Colon (tissue), 2 donors: ENCODE measurements around the gene CHMP2B.

ENCODE experiments used
- FAIRE-seq: peaks from 2 replicates; lab custom pipeline; 2012; peaks lifted over from hg19 to GRCh38; lab: Jason Lieb, UNC
- donor health status: control.
- donor health status: control.

CHMP2B gene, protein sequence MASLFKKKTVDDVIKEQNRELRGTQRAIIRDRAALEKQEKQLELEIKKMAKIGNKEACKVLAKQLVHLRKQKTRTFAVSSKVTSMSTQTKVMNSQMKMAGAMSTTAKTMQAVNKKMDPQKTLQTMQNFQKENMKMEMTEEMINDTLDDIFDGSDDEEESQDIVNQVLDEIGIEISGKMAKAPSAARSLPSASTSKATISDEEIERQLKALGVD

GRCh38 chr3:87227104-87227834, at the start of gene CHMP2B:
TSS of gene CHMP2B (plus strand) at chr3:87227309. CDS start at chr3:87227523, 214 bp downstream.
- no peak for FAIRE-seq

- no peak for FAIRE-seq
Measured at GRCh38 chr3:87179642-87180041, 47.5 kb upstream of the CHMP2B start.

DNA sequence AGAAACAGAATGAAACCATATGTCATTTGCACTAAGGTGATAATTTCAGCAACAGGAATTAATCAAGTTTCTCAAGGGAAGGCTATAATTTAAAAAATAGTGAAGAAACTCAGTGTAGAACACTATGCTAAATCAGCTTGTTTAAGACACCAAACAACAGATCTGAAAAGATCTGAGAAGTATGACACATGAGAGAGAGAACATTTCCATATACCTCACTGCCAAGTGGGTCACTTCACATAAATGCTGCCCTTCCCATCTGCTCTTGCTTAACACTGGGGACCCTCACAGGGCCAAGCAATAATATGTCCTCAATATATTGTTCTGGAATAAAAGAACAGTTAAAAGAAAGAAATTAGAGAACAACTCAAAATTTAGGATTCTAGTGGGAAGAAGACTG, 45.6 kb upstream of the CHMP2B start:
- no peak for FAIRE-seq

- no peak for FAIRE-seq
Measured at GRCh38 chr3:87182023-87182422, 45.1 kb upstream of the CHMP2B start.

GRCh38 chr3:87186608-87187159, 40.4 kb upstream of the CHMP2B start:
- FAIRE-seq: no peak

GRCh38 chr3:87191175-87191574, 35.9 kb upstream of the CHMP2B start:
- FAIRE-seq: no peak

GRCh38 chr3:87191641-87192040, 35.5 kb upstream of the CHMP2B start:
- no peak for FAIRE-seq

DNA sequence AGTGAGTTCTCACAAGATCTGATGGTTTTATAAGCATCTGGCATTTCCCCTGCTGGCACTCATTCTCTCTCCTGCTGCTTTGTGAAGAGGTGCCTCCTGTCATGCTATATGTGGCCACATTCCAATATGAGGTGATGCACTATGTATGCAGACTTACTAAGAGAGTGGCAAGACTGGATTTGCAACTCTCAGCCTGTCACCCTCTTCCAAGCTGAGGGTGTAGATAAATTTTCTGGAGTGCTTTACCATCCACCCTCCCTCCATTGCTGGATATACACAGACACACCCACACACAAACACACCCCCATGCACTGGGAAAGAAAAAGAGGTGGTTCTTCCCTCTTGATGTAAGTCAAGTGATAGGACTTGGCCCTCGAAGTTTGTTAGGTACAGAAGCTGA, 30.2 kb upstream of the CHMP2B start:
- FAIRE-seq: no peak

- FAIRE-seq: no peak
Measured at GRCh38 chr3:87197531-87197930, 29.6 kb upstream of the CHMP2B start.

- no peak for FAIRE-seq
Measured at GRCh38 chr3:87198774-87199173, 28.3 kb upstream of the CHMP2B start.

GRCh38 chr3:87199628-87200027, 27.5 kb upstream of the CHMP2B start:
- FAIRE-seq: no peak

GRCh38 chr3:87200060-87200647, 27.0 kb upstream of the CHMP2B start:
- no peak for FAIRE-seq

- no peak for FAIRE-seq
Measured at GRCh38 chr3:87201727-87202126, 25.4 kb upstream of the CHMP2B start.

DNA sequence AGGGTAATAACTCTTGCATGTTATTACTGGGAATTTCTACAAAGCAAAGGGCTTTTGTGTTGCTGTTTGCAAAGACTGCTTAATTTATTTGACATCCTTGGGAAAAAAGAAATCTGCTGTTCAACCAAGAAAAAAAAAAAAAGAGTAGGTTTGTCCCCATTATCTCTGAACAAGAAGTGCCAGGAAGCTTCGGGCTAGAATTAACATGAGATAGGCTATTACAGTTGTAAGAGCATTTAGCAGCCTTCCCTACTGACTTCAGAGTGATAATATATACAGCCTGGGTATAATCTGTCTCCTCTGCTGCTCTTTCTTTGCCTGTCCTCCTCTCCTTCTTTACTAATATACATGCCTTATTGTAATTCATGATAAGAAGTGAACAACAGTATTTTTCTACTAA, 23.3 kb upstream of the CHMP2B start:
- no peak for FAIRE-seq

- peak; percentile 62 for FAIRE-seq
Measured at GRCh38 chr3:87206070-87206469, 21.0 kb upstream of the CHMP2B start.

DNA sequence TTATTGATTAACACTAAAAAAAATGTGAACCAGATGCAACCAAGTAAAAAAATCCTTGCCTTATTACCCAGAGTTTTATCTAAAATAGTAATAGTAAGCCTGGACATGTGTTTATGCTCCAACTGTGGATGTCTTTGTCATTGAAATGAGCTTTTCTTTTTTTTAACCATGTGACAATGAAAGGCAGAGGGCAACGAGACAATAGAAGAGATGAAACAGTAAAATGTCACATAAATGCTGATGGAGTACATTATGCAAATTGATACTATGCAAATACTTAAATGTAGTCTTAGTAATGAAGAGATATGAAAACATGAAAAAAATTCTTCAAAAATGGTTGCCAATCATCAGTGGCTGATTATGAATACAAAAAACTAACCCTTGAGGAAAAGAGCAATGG, 20.5 kb upstream of the CHMP2B start:
- no peak for FAIRE-seq

DNA sequence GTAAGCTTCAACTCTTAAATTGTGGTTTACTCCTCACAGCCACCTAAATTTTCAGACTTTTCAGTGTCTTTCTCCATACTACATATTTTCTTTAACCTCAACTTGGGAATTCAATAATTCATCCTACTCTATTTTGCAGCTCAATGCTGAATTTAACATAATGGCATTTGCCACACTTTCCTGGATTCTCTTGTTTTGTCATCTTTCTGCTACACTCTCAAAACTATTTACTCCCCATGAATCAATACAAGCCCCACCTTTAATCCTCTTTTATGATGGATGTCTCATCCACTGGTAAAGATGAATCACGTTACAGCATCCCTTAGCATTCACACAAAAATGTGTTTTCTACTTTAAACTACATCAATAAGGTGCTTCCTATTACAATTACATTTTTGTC, 19.6 kb upstream of the CHMP2B start:
- FAIRE-seq: no peak

- FAIRE-seq: no peak
Measured at GRCh38 chr3:87209111-87209510, 18.0 kb upstream of the CHMP2B start.

DNA sequence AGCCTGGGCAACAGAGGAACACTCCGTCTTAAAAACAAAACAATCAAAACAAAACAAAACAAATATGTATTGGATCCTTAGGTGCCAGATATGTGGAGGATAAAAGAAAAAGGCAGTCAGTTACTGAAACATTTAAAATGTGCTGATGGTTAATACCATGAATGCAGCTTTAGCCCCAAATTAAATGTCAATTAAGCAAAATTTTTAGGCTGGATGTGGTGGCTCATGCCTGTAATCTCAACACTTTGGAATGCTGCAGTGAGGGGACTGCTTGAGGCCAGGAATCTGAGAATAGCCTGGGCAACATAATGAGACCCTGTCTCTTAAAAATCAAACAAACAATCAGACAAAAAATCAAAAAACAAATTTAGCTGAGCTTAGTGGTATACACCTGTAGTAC, 8.5 kb upstream of the CHMP2B start:
- FAIRE-seq: no peak

DNA sequence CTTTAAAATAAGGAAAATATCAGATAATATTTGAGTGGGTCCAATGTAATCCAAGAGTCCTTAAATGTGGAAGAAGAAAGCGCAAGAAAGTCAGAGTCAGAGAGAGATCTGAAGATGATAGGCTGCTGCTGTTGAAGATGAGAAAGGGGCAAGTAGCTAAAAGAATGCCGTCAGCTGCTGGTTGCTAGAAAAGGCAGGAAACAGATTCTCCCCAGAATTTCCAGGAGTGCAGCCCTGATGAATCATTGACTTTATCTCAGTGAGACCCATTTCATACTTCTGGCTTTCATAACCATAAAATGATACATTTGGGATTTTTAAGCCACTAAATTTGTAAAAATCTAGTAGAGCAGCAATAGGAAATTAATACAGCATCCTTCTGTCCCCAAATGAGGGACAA, 7.5 kb upstream of the CHMP2B start:
- FAIRE-seq: no peak

DNA sequence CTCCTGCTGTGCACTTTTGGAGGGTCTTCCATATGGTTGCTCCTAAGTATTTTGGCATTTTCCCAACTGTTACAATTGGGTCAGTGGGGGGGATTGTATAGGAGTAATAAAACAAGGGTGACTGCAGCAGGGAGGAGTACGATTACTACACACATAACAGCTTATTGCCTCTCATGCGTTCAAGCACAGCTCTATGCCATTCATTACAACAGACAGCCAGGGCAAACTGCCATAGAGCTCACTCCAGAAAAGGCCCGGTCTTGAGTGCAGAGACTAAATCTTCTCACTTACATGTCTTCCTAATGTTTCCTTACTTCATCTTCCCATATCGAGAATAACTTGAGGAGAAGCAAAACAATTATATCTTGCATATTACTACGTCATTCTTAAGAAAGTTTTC, 1.4 kb upstream of the CHMP2B start:
- no peak for FAIRE-seq

- FAIRE-seq: no peak
Measured at GRCh38 chr3:87227835-87228144, 681 bp downstream of the CHMP2B start.

DNA sequence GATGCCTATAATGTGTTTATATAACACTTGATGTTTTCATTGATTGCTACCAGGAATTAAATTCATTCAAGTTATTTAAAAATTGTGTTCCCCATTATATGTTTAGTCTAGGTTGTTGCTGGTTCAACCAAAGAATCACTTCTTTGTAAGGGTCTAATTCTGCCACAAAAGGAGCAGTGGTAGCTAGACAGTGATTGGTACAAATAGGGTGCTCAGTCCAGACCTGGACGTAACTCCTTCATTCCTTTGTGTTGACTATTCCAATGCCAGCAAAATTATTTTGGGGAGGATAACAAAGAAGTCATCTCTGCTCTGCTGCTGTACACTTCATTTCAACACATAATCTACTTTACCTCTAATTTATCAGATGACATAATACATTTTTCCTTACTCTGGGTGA, 1.2 kb downstream of the CHMP2B start:
- FAIRE-seq: no peak

GRCh38 chr3:87229113-87229512, 2.0 kb downstream of the CHMP2B start:
- FAIRE-seq: no peak
